BJ (cell line): ENCODE results near the gene NOTO. TPM values are rescaled to one million over a fixed set of nuclear protein-coding genes. Genes with fewer than 3 reads are reported as not detected.

Source experiments
- CTCF ChIA-PET: fragments of 350-600 bp; formaldehyde crosslinking; extraction: SDS; loops from one replicate; lab custom pipeline; 2021; ENCODE audit warnings: antibody characterized with exemption, inconsistent platforms; lab: Yijun Ruan, JAX
- POLR2A ChIA-PET: fragments of 300-600 bp; sonication (Branson Sonifier 250); formaldehyde crosslinking; extraction: SDS; loops from one replicate; lab custom pipeline; 2021; ENCODE audit warnings: antibody characterized with exemption; lab: Charles Lee
- DNase-seq: peaks from one replicate; pipeline ENCODE4 v3.0.0-alpha.2; 2011; ENCODE audit warnings: low read depth
- H3K27me3 ChIP-seq: 2 replicates; pipeline ENCODE4 v1.6.0; 2011; ENCODE audit warnings: low read length; ENCODE audit not compliant: control insufficient read depth, insufficient read depth
- H3K36me3 ChIP-seq: 2 replicates; pipeline ENCODE4 v1.5.1; 2011; ENCODE audit warnings: low read length; ENCODE audit not compliant: control insufficient read depth, insufficient read depth
- H3K4me3 ChIP-seq: 2 replicates; pipeline ENCODE4 v1.5.1; 2011; ENCODE audit warnings: low read depth, mild to moderate bottlenecking, control low read depth, low read length
- CTCF ChIP-seq: IDR thresholded peaks from 2 replicates; pipeline ENCODE4 v1.5.1; 2011; ENCODE audit warnings: low read depth, mild to moderate bottlenecking, control low read depth, inconsistent platforms, low read length, moderate library complexity; ENCODE audit not compliant: insufficient read depth
- polyA plus RNA-seq: library from polyadenylated mRNA; depleted of rRNA; stranded (reverse); fragments of >200 nt; gene quantifications from 2 replicates; pipeline ENCODE4 v1.2.3, GENCODE V29; 2011

NOTO gene
- polyA plus RNA-seq, 1 experiment: not detected

GRCh38 chr2:73175663-73176204 lies 26.6 kb upstream of the NOTO start:
- POLR2A ChIA-PET: no interaction called here
- CTCF ChIA-PET: interaction anchor here (1.0 to 8.5 kb wide), 10 partner anchors 20 to 314 kb away, joined by 3 to 144 read pairs (median 16); partner anchors contain the start of genes CCT7 and SPR
- no peaks in the 10 kb centered on the region for H3K36me3 ChIP-seq
- no peak for DNase-seq
- no peak for TF ChIP-seq CTCF
- H3K27me3 ChIP-seq: peaks cover 12% of the 10 kb centered on the region
- peak overlapping the region; percentile 10; the same call in 1 of the 2 replicates for H3K4me3 ChIP-seq

- Histone ChIP-seq H3K27me3 (peaks cover 12% of the 10 kb centered on the region), H3K4me3 (0 out of 2 replicates have a peak overlapping the region, but pooled peaks have one; percentile 10), H3K36me3 (no peaks in the 10 kb centered on the region)
- ChIA-PET POLR2A (no interaction called here), CTCF (interaction anchor here (0.6 to 8.5 kb wide), 44 partner anchors 8 to 1716 kb away, joined by 3 to 144 read pairs (median 6); partner anchors contain the start of genes CCT7 and SPR)
- no peak for DNase-seq
- no peak for TF ChIP-seq CTCF
Observed at GRCh38 chr2:73176205-73176880, 26.0 kb upstream of the NOTO start.

GRCh38 chr2:73176881-73177644 lies 25.3 kb upstream of the NOTO start:
- CTCF ChIA-PET: interaction anchor here (0.6 to 8.5 kb wide), 58 partner anchors 8 to 1717 kb away, joined by 3 to 144 read pairs (median 5); partner anchors contain the start of genes CCT7, NOTO, SFXN5 and SPR
- DNase-seq: no peak
- Histone ChIP-seq H3K4me3 (peak overlapping the region; percentile 78), H3K36me3 (no peaks in the 10 kb centered on the region), H3K27me3 (peaks cover 12% of the 10 kb centered on the region)
- peak; percentile 99 for TF ChIP-seq CTCF
- POLR2A ChIA-PET: interaction anchor here (0.5 to 1.3 kb wide), 3 partner anchors 56 to 1239 kb away, joined by 3 to 4 read pairs (median 3); partner anchors contain the start of gene PRADC1

GRCh38 chr2:73177645-73178255 lies 24.6 kb upstream of the NOTO start:
- TF ChIP-seq CTCF: no peak
- POLR2A ChIA-PET: interaction anchor here (0.5 to 1.3 kb wide), 3 partner anchors 56 to 1240 kb away, joined by 3 to 4 read pairs (median 3); partner anchors contain the start of gene PRADC1
- no peak overlapping the region for H3K4me3 ChIP-seq

More at GRCh38 chr2:73177645-73178255, 24.6 kb upstream of the NOTO start:
- H3K36me3 ChIP-seq: no peaks in the 10 kb centered on the region
- peaks cover 9% of the 10 kb centered on the region for H3K27me3 ChIP-seq
- DNase-seq: no peak
- CTCF ChIA-PET: interaction anchor here (0.6 to 8.5 kb wide), 54 partner anchors 9 to 1717 kb away, joined by 3 to 144 read pairs (median 6); partner anchors contain the start of genes NOTO, SFXN5 and SPR
